CD4-positive, alpha-beta T cell treated with Interleukin-21 for 1 hour (primary cell): ENCODE data around the gene EPHB2.

Experiments
- DNase-seq: peaks from one replicate; pipeline ENCODE4 v3.0.0-alpha.2; 2020

The EPHB2 gene

DNA sequence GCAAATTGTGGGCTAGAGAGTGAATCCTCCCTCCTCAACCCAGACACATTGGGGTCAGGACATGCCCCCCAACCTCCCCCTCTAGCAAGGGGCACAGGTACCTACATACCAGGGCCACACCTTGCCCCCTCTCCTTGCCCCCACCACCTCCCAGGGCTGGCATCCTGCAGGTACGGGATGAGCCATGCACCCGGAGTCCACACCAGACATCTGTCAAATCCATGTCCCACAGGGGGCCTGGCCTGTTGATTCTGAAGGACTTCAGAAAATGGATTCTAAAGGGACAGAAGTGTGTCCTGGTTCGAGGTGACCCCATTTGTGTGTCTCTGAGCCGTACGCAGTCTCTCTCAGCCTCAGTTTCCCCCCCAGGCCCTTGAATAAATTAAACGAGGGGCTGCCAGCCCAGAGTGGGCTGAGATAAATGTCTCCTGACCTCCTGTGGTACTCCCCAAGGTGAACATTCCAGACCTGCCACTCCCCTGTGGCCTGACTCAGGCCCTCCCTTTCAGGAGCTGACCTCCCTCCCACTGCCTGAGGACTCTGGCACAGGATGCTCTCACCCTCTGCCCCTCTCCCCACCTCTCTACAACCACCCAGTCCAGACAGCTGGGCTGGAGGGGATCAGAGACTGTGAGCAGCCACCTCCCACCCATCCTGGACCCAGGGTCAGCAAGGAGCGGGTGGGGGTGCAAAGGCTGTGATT, 94.5 kb downstream of the EPHB2 start:
- DNase-seq: no peak

DNA sequence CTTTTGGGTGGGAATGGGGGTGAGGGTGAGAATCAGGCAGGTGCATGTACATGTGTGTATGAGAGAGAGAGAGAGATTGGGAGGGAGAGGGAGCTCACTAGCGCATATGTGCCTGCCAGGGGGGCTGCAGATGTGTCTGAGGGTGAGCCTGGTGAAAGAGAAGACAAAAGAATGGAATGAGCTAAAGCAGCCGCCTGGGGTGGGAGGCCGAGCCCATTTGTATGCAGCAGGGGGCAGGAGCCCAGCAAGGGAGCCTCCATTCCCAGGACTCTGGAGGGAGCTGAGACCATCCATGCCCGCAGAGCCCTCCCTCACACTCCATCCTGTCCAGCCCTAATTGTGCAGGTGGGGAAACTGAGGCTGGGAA, 95.0 kb downstream of the EPHB2 start:
- DNase-seq: no peak

DNA sequence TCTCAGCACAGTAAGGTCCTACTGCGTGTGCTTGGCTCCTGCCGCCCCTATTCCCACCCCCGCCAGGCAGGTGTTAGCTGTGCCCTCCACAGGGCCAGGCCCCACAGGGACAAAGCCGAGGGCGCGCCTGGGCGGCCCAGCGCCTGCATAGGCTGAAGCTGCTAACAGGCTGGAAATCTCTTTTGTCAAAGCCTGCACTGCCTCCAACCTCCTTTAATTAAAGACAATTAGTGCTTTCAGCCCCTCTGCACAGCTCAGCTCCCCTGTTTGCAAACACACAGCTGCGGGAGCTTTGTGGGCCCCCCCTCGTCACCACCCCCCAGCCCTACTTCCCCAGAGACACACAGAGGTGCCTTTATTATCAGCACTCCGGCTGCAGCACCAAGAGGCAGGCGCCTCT, 95.9 kb downstream of the EPHB2 start:
- no peak for DNase-seq

DNA sequence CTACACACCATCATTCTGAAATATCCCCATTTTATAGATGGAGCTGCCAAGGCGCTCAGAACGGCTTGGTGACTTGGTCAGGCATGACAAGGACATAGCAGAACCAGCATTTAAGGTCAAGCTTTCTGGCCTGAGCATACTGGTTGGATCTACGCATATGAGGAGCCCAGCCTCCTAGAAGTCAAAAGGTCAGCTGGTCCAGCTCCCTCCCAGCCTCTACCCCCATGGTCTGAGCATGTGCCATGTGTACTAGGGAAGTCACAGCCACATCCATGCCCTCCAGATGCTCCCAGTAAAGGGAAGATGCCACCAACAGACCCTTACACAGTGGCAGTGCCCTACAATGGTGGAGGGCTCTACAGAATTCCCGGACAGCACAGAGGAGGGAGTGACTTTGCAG, 96.7 kb downstream of the EPHB2 start:
- DNase-seq: no peak

DNA sequence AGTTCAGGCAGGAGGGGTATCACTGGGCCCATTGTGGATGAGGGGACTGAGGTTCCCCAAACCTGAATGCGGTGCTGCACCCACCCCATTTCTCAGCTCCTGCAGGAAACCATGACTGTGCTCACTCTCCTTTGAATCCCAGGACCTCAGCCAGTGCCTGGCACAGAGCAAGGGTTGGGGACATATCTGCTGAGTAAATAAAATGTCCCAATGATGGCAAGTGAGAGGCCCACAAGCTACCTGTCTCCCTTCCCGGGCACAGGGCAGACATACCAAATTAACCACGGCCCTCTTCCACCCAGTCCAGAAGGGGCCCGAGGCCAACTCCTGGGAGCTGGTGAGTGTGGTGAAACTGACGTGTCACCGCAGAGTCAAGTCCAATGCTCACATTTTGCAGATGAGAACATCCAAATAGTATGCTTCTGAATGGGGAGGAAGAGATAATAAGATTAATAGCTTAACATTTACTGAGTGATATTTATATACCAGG, 97.6 kb downstream of the EPHB2 start:
- no peak for DNase-seq

DNA sequence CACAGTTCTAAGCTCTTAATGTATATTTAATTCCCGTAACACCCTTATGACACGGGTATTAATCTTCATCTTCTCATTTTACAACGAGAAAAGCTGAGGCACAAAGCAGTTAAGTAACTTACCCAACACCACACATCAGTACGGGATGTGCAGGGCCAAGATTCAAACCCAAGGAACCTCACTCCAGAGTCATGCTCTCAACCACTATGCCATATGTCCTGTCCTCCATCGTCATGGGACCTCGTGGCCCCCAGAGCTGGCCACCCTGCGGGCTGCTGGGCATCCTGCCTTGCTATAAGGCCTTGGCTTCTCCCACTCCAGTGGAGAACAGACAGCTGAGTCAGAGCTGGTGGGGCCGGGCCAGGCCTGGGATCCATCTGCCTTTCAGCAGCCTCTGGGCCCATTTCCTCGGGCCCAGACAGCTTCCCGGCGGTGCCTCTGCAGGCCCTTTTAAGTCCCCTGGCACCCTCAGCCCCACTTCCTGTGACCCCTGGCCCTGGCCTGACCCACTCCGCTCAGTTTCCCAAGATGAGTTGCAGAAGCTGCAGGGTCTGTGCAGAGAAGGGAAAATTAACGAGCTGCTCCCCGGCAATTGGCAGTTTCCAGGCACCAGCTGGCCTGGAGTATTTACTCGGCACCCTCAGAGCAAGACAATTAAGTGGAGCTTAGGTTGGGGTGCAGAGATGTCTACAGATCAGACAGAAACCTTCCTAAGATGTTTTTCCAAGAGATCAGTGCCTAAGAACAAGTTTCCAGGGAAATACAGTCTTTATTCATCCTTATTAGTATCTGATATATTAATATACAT, 98.2 kb downstream of the EPHB2 start:
- DNase-seq: no peak

DNA sequence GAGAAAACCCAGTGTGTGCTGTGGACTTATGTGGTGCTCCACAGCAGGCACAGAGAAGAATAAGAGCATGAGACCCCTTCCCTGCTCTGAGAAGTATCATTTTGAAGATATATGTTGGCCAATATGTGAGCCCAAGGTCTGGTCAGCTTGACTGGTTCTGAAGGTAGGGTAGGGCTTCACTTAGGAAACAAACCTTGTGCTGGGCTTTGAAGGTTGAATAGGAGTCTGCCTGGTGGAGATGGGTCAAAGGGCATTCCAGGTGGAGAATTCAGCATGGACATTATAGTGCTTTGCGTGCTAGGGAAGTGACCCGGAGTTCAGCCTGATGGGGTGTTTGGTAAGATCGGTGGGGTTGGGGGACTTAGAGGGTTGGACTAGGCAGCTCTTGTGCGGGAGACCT, 99.1 kb downstream of the EPHB2 start:
- no peak for DNase-seq

DNA sequence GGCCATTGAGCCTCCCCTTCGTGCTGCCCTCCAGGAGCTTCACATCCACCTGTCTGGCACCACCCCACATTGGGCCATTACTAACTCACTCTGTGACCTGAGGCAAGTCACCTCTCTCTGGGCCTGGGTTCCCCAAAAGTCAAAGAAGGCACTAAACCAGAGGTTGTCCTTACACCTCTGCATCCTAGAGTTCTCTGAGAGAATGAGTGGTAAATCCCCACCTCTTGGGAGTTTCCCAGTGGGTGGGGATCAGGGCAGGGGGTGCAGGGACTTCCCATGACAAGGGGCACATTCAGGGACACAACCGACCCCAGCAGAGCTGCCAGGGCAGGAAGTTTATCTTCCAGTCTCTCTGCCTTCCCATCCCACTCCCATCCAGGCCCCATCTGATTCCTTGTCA, 99.7 kb downstream of the EPHB2 start:
- no peak for DNase-seq

DNA sequence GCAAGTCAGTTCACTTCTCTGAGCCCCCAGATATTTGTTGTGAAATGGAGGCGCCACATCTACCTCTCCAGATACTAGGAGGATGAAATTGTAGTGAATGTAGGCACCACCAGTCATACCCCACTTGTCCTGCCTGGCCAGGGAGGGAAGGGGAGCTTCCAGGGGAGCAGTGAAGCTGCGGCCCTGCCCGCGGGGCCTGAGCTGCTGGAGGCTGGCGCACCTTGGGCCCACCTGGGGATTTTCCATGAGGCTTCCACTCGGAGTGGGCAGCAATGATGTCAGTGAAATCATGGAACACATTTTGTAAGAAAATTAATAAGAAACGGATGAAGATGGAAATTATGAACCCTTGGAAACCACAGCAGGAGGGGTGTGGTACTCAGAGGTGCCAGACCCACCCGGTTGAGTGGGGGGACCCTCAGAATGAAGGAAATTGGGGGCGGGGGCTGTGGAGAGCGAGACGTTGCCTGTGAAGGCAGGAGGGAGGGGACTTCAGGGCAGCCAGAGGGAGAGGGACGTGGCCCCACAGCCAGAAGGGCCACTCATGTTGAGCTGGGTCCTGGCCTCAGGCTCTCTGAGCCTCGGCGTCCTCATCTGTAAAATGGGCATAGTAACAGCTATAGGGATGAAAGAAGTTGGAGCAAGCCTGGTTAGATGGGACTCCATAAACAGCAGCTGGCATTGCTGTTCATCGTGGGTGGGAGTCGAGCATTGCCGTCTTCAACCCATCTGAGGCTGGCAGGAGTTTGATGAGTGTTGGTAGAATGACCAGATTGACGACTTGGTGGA, 101.6 kb downstream of the EPHB2 start:
- no peak for DNase-seq

DNA sequence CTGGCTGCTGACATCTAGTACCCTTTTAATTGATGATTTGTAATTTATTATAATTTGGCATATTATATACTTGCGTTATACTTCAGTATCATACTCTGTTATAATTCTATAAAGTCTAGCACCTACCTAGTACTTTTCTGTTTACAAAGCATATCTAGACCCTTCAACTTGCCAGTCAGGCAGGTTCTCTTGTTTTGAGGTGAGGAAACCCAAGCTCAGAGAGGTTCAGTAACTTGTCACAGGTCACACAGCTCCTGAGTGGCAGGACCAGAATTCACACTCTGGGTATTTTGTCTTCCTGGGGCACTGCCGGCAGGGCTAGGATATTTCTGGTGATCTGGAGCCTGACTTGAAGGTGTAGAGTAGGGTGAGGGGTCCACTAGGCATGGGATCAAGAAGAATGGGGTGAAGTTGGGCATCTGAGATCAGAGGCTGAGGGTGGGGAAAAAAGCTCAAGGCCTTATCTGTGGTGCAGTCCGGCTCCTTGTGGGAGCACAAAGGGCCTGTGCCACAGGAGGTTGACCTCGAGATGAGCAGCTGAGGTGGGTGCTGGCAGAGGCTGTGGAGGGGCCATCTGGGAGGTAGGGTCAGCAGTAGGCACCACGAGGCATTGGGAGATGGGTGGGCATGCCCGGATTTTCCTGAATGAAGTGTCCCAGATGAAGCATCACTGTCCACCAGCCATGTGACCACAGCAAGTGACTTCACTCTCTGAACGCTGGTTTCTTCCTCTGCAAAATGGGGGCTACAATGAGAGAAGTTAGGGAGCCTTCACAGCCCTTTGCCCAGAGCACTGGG, 102.6 kb downstream of the EPHB2 start:
- DNase-seq: no peak

DNA sequence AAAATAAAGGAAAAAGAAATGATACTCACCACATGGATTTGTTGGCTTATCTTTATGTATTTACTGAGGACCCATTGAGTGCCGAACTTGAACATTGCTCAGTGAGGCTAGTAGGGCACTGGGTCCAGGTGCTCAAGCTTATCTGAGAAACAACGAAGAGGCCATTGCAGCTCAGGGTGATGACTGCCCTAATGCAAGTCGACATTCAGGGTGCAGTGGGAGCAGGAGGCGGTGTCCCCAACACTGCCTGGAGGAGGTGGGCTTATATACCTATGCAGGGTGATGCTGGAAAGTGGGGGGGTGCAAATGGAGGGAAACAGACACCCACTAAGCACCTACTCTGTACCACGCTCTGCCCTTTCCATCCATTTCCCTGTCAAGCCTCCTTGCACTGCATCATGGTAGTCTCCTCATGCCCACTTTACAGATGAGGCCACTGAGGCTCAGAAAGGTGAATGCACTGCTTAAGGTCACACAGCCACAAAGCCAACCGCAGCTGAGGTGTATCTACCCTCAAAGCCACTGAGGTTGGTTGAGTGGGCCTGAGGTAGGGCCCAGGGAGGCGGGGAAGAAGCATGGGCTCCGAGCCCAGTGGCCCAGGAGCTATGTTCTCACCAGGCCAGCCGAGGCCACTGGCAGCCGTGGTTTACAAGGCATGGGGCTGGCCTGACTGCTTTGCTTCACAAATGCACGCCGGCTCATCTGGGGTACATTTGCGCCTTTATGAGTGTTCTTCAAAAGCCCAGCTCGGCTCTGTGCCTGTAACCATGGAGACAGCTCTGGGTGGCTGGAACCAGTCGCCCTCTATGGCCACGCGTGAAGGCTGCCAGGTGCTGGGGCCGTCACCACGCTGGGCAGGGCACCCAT, 103.8 kb downstream of the EPHB2 start:
- no peak for DNase-seq

DNA sequence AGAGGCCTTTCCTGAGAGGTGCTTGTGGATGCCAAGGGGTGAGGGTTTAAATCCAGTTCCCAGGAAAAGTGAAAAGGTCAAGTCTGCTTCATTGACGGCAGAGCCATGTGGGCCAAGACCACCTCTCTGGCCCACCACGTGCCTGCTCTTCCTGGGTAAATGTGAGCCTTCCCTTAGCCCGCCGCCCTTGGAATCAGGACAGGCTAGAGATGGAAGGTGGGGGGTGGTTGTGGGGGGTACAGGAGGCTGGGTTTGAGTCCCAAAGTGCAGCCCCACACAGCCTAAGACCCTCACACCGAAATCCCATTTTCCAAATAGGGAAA, 104.4 kb downstream of the EPHB2 start:
- no peak for DNase-seq

DNA sequence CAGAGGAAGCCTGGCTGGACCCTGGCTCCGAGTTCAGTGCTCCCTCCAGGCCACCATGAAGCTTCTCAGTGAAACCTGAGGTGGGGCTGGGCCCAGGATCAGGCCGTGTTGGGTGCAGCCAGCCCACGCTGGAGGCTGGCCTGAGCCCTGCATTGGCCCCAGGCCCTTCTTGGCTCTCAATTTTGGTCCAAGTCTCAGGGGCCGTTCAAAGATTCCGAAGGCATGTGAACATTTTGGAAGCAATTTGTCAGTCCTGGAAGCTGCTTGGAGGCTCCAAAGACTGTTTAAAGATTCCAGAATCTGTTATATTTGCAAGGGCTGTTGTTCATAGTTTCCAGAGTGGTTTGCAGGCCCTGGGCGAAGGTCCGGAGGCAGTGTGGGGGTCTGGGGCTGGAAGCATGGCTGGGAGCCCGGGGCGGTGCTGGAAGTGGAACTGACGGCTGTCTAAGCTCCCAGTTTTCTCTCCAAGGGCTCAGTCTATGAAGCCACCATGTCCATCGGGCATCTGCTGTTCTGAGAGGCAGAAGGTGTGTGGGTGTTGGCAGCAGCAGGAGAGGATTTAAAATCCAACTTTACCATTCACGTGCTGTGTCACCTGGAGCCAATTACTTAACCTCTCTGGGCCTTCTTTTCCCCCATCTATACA, 104.9 kb downstream of the EPHB2 start:
- DNase-seq: no peak

DNA sequence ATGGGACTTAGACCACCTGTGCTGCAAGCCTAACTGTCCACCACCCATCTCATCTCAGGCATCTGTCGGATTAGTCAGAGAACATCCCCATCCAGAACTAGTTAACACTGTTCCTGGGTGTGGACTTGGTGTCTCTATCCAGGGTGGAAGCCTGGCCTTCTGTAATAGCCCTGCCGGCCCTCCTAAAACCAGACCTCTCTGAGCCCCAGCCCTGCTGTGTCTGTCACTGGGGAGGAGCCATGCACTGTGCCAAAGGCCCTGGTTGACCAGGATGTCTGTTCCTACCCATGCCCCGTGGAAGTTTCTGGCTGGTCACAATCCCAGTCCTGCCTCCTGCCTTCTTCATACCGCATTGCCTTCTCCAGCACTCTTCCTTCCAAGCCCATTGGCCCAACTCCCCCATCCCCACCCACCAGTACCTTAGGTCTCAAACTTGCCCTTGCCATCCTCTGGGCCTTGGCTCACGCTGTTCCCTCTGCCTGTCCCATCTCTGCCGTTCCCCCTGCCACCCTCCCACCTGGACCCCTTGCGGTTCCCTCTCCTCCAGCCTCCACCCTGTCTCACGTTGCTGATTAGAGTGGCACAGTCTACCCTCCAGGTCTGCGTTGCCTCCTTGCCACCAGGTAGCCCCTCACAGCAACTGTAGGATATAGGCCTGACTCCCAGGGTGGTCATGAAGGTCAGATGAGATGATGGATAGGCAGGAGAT, 105.6 kb downstream of the EPHB2 start:
- DNase-seq: no peak

DNA sequence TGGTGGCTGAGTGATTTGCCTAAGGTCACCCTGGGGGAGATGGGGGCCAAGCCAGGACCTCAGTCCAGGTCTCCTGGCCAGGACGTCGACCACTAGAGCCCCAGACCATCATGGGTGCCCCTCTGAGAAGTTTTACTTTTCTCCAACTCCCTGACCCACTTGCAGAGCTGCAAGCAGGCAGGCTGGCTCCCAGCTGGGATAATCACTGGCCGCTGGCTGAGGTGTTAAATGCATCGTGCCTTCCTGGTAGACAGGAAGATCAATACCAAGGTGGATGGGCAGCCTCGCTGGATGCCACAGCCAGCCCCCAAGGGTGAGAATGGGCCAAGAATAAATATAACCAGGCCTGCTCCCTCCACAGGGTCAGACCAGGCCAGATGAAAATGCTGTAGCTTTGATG, 106.2 kb downstream of the EPHB2 start:
- no peak for DNase-seq

DNA sequence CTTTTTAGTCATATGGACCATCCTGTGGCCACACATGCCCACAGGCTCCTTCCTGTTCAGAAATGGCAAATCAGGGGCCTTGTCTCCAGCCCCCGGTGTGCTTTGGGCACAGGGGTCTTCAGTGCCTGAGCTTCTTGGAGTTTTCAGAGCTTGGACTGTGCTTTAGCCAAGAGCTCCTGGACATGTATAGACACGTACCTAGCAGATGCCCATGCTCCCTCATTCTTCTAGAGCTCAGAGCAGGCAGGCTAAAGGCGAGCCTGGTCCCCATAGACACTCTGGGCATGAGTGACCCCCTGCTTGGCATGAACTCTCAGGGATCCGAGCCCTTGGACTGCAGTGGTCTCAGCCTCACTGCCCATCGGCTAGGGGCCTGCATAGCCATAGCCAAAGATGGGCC, 106.8 kb downstream of the EPHB2 start:
- DNase-seq: no peak

DNA sequence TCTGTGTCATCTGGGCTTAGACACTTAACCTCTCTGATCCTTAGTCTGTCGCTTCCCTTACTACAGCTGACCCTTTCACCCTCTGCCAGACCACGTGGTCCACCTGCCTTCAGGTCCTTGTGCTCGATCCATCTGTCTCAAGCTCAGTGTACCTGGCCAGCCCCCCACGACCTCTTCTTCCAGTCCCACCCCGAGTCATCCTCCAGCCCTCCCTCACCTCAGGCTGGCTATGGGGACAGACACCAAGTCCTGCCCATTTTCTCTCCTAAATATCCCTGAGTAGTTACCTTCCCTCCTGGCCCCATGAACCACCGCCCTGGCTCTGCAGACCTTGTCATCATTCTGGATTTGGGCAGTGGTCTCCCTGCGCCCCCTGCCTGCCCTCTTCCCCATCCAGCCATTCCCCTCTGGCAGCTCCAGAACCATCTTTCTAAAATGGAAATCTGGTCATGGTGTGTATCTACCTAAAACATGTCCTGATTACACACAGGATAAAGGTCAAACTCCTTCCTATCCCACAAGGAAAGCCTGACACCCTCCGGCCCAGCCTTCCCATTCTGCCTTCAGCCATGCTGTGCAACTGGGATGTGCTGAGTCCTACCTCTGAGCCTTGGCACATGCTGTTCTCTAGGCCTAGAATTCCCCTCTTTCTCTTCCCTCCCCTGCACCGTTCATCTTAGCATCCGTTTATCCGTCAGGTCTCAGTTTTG, 107.6 kb downstream of the EPHB2 start:
- DNase-seq: no peak

DNA sequence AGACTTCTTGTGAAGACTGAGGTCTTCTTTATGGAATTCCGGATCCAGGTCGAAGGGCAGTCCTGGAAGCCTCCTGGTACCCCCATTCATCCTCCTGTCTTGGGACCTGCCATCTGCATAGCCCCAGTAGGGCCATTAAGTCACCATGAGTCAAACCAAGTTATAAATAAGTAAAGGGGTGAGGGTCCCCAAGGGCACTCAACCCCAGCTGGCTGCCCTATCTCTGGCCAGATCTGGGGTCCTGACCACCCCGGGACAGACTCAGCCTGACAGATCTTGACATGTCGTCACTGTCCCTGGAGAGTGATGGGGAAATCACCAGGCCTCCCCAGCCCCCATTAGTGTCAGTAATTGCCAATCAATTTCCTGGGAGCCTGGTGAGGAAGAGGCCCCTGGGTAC, 108.7 kb downstream of the EPHB2 start:
- DNase-seq: no peak

DNA sequence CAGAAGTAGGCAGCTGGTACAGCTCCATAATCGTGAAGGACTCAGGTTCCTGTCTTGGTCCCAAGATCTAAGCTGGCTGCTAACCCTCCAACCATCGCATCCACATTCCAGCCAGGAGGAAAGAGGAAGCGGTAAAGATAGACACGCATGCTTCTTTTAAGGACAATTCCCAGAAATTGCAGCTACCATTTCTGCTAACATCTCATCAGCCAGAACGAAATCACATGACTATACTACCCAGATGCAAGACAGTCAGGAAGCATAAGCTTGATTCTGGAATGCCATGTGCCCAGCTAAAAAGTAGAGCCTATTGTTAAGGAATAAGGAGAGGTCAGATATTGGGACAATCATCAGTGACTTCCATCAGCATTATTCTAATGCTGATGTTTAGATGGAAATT, 110.4 kb downstream of the EPHB2 start:
- DNase-seq: no peak

DNA sequence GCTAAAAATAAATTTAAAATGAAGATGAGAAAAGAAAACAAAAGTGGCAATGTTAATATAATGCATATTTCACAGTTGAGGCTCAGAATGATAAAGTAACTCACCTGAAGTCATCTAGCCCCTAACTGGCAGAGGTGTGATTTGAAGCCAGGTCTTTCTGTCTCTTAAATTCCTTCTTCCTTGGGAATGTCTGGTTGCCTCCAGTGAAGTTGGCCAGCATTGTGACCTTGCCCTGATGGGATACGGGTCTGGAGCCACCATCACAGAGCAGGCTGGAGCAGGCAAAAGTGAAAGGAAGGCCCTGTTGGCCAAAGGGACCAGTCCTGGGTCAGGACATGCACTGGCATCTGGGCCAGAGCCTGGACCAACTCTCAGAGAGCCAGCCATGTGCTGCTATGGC, 111.7 kb downstream of the EPHB2 start:
- DNase-seq: no peak
